HFF-Myc (cell line): ENCODE data around the gene ZNF76.
"Not testable (repeated sequence)": the region's sequence is repeated elsewhere in the genome, so short reads cannot be mapped to it uniquely, and the experiment has no call there.

Source experiments
- DNase-seq: peaks from one replicate; pipeline ENCODE4 v3.0.0-alpha.2; 2011; ENCODE audit warnings: low read depth; ENCODE audit errors: extremely low read depth
- H3K4me3 ChIP-seq: replicated peaks from 2 replicates; pipeline ENCODE4 v1.5.1; 2011; ENCODE audit warnings: low read depth, mild to moderate bottlenecking, control low read depth, low read length
- CTCF ChIP-seq: IDR thresholded peaks from 2 replicates; pipeline ENCODE4 v1.5.1; 2012; ENCODE audit warnings: mild to moderate bottlenecking, low read depth, low read length, control low read depth; ENCODE audit errors: missing control alignments

The ZNF76 gene

GRCh38 chr6:35321091-35321490 lies 61.6 kb downstream of the ZNF76 start:
- TF ChIP-seq CTCF, result no peak
- DNase-seq, result no peak
- H3K4me3 ChIP-seq, result no peak overlapping the region

- peak; percentile 80 for TF ChIP-seq CTCF
- H3K4me3 ChIP-seq, result no peak overlapping the region
- no peak for DNase-seq
Observed at GRCh38 chr6:35327349-35328027, 68.0 kb downstream of the ZNF76 start.

- no peak for TF ChIP-seq CTCF
- H3K4me3 ChIP-seq, result no peak overlapping the region
- DNase-seq, result no peak
Observed at GRCh38 chr6:35328108-35328723, 68.7 kb downstream of the ZNF76 start.

- H3K4me3 ChIP-seq, DNase-seq: not testable (repeated sequence)
Observed at GRCh38 chr6:35328965-35329364, 69.4 kb downstream of the ZNF76 start.

- H3K4me3 ChIP-seq, result no peak overlapping the region
- no peak for TF ChIP-seq CTCF
- DNase-seq, result no peak
Observed at GRCh38 chr6:35330541-35331119, 71.1 kb downstream of the ZNF76 start.

GRCh38 chr6:35332074-35332887 lies 72.7 kb downstream of the ZNF76 start:
- H3K4me3 ChIP-seq, DNase-seq: not testable (repeated sequence)
- TF ChIP-seq CTCF, result peak; percentile 9

- no peak overlapping the region for H3K4me3 ChIP-seq
- DNase-seq, result no peak
- no peak for TF ChIP-seq CTCF
Observed at GRCh38 chr6:35341557-35341956, 82.0 kb downstream of the ZNF76 start.
